LNCaP clone FGC (cell line): ENCODE results near the gene TAS2R39.
"Not testable (repeated sequence)": the region's sequence is repeated elsewhere in the genome, so short reads cannot be mapped to it uniquely, and the experiment has no call there.

Experiments
- DNase-seq: peaks from one replicate; pipeline ENCODE4 v3.0.0-alpha.2; 2011; ENCODE audit warnings: low read depth
- H3K4me3 ChIP-seq: 2 replicates; pipeline ENCODE4 v1.5.1; 2011; ENCODE audit warnings: mild to moderate bottlenecking, low read depth, low read length, control low read depth
- CTCF ChIP-seq: IDR thresholded peaks from 2 replicates; pipeline ENCODE4 v1.5.1; 2012; ENCODE audit warnings: mild to moderate bottlenecking; ENCODE audit not compliant: control insufficient read depth, insufficient read depth; ENCODE audit errors: extremely low read depth

TAS2R39 gene

GRCh38 chr7:143176128-143176527 is 7.1 kb upstream of the TAS2R39 start:
- TF ChIP-seq CTCF, result no peak
- no peak overlapping the region for H3K4me3 ChIP-seq
- DNase-seq, result no peak

- no peak for TF ChIP-seq CTCF
- DNase-seq, result no peak
- H3K4me3 ChIP-seq, result no peak overlapping the region
Observed at GRCh38 chr7:143177374-143178119, 5.7 kb upstream of the TAS2R39 start.

- DNase-seq, H3K4me3 ChIP-seq: not testable (repeated sequence)
Observed at GRCh38 chr7:143180771-143181170, 2.4 kb upstream of the TAS2R39 start.

- DNase-seq, result no peak
- TF ChIP-seq CTCF, result no peak
- H3K4me3 ChIP-seq, result no peak overlapping the region
Observed at GRCh38 chr7:143181349-143181748, 1.9 kb upstream of the TAS2R39 start.

GRCh38 chr7:143185551-143185950 is 2.3 kb downstream of the TAS2R39 start:
- TF ChIP-seq CTCF, result no peak
- H3K4me3 ChIP-seq, result no peak overlapping the region
- no peak for DNase-seq

GRCh38 chr7:143188994-143189393 is 5.8 kb downstream of the TAS2R39 start:
- TF ChIP-seq CTCF, result no peak
- no peak overlapping the region for H3K4me3 ChIP-seq
- DNase-seq, result no peak

GRCh38 chr7:143193880-143194279 is 10.7 kb downstream of the TAS2R39 start:
- DNase-seq, result no peak
- no peak for TF ChIP-seq CTCF
- H3K4me3 ChIP-seq, result no peak overlapping the region

- no peak for TF ChIP-seq CTCF
- no peak overlapping the region for H3K4me3 ChIP-seq
- DNase-seq, result no peak
Observed at GRCh38 chr7:143199040-143199439, 15.8 kb downstream of the TAS2R39 start.
